ENCODE results near the gene CFP.

CFP gene

DNA sequence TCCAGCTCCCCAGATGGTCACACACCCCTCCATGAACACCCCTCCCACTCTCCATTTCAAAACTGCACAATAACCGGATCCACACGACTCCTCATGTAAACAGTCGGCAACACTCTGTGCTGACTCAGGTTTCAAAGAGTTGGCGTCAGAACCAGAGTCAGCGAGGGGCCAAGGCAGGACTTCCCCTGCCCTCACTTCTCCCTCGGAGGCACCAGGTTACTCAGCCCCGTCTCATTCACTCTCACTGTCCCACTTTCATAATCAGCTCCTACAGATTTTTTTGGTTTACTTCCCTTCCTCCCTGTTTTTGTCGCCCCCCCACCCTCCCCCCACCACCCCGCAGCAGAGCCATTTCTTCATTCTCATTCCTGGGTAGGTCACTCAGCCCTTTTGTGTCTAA lies 50.2 kb downstream of the CFP start:
- FAIRE-seq (no peak), DNase-seq (ENCODE audit: insufficient read length, low spot score) (no peak)
- TF ChIP-seq, protein P1, sequence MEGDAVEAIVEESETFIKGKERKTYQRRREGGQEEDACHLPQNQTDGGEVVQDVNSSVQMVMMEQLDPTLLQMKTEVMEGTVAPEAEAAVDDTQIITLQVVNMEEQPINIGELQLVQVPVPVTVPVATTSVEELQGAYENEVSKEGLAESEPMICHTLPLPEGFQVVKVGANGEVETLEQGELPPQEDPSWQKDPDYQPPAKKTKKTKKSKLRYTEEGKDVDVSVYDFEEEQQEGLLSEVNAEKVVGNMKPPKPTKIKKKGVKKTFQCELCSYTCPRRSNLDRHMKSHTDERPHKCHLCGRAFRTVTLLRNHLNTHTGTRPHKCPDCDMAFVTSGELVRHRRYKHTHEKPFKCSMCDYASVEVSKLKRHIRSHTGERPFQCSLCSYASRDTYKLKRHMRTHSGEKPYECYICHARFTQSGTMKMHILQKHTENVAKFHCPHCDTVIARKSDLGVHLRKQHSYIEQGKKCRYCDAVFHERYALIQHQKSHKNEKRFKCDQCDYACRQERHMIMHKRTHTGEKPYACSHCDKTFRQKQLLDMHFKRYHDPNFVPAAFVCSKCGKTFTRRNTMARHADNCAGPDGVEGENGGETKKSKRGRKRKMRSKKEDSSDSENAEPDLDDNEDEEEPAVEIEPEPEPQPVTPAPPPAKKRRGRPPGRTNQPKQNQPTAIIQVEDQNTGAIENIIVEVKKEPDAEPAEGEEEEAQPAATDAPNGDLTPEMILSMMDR (IDR thresholded peaks at IDR 0.05; ENCODE audit: insufficient read depth, missing control alignments): no peak

DNA sequence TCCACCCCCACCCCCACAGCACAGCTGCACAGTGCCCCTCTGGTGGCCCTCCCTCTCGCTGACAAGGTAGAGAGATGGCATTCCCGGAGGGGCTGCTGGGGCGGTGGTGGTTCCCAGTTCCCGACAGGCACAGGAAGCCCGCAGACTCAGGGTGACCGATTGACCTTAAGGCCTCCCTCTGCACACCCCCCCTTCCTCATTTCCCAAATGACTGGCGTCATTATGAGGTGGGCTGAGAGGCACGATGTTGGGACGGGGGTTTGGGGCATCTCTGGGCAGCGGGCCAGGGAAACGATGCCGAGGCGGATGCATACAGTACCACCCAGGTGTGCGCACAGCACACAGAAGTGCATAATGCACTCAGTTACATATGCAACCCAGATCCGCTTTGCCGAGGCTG lies 51.0 kb downstream of the CFP start:
- DNase-seq (ENCODE audit: insufficient read length, low spot score) (no peak), FAIRE-seq (no peak)
- TF ChIP-seq, protein P1 (IDR thresholded peaks at IDR 0.05; ENCODE audit: insufficient read depth, missing control alignments): no peak

DNA sequence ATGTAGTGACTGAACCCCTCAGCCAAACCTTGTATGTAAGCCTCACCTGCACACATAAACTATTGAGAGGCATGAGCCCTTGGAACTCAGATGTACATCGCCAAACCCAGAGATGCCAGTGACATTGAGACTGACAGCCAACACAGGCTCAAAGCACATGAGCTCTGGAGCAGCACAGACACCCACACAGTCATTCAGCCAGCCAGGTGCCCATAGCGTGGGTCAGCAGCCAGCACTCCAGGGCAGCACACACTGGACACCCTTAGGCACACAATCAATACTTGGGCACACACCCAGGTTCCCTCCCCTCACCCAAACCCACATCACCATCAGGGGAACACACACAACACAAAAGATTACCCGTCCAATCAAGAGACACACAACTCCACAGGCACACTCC lies 51.8 kb downstream of the CFP start:
- TF ChIP-seq, protein P1 (IDR thresholded peaks at IDR 0.05; ENCODE audit: insufficient read depth, missing control alignments): no peak
- FAIRE-seq (no peak), DNase-seq (ENCODE audit: insufficient read length, low spot score) (no peak)

DNA sequence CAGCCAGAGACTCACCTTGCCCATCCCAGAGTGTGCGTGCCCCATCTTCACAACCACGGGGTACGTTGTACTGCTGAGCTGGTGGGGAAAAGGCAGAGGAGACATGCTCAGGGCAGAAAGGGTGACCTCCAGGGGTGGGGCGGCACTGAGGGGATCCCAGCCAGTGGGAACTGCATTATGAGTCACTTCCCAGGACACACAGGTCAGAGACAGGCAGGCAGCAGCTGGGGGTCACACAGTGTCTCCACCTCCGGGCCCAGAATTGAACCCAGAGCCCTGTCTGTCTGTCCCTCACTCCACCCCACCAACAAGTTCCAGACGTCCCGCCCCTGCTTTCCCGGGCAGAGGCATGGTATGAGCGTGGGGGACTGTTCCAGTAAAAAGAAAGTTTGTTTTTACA lies 52.3 kb downstream of the CFP start:
- DNase-seq (ENCODE audit: insufficient read length, low spot score) (no peak), FAIRE-seq (no peak)
- TF ChIP-seq, protein P1 (IDR thresholded peaks at IDR 0.05; ENCODE audit: insufficient read depth, missing control alignments): no peak

DNA sequence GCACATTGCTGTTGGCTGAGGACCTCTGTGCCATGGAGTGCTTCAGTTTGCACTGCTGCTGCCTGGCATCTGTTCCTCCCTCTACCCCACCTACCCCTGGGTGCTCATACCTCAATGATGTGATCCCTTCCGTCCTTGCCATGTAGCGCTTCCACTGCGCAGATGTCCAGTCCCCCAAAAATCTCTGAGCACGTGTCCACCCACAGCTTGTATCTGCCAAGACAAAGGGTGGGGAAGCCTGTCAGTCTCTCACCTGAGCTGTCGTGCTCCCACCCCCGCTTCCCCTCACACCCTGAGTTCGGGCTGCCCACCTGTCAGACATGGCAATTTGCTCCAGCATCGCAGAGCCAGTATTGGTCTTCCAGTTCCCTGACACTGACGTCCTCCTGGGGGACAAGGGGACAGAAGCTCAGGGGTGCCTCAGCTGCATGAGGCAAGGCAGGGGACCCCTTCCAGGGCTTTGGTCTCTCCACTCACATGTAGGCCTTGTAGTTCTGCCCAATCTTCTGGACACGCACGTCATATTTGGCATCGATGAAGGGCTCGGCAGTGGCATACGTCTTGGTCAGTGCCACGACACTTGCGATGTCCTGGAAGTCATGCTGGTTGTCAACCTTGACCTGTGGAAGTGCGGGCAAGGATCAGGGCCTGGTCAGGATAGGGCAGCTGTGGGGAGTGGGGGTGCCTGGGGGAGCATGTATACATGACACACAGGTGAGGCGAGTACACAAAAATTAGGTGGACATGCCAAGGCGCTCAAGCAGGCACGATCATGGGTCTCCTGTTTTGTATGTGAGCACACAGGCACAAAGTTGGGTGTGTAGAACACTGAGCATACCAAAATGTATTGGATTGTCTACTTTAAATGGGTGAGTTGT lies 53.5 kb downstream of the CFP start:
- no peak for FAIRE-seq
- TF ChIP-seq, protein P1 (IDR thresholded peaks at IDR 0.05; ENCODE audit: insufficient read depth, missing control alignments): no peak
- DNase-seq (ENCODE audit: insufficient read length, low spot score): no peak

DNA sequence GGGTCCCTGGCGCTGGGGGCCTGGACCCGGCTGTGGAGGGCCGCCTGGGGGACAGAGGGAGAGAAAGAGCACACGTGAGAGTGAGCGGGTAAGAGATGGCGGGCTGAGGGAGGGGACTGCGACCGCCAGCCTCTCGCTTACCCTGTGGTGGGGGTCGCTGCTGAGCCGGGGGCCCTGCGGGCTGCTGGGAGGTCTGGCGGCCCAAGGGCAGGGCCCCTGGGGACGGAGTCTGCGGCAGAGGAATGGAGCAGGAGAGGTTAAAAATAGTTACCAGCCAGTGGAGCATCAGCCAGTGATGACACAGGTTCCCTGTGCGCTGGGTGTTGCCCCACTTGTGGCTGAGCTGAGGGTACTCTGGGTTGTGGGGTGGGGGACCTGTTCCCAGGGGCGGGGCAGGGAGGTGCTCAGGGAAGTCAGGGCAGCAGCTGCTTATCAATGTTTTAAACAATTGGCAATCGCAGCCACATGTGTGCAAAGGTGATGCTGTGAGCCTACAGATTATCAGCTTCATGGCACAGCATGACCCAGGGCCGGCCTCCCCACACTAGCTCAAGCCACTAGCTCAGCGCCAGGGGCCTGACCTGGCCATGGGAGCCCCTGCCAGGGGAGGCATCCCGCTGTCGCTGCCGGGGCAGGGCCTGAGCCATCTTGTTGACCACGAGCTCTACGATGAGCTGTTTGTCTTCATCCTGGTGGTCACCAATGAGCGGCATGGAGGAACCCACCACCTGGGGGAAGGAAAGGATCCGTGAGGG lies 55.0 kb downstream of the CFP start:
- no peak for FAIRE-seq
- DNase-seq (ENCODE audit: insufficient read length, low spot score): no peak
- TF ChIP-seq, protein P1 (IDR thresholded peaks at IDR 0.05; ENCODE audit: insufficient read depth, missing control alignments): no peak
